ENCODE results near the gene COL7A1.

COL7A1 gene

DNA sequence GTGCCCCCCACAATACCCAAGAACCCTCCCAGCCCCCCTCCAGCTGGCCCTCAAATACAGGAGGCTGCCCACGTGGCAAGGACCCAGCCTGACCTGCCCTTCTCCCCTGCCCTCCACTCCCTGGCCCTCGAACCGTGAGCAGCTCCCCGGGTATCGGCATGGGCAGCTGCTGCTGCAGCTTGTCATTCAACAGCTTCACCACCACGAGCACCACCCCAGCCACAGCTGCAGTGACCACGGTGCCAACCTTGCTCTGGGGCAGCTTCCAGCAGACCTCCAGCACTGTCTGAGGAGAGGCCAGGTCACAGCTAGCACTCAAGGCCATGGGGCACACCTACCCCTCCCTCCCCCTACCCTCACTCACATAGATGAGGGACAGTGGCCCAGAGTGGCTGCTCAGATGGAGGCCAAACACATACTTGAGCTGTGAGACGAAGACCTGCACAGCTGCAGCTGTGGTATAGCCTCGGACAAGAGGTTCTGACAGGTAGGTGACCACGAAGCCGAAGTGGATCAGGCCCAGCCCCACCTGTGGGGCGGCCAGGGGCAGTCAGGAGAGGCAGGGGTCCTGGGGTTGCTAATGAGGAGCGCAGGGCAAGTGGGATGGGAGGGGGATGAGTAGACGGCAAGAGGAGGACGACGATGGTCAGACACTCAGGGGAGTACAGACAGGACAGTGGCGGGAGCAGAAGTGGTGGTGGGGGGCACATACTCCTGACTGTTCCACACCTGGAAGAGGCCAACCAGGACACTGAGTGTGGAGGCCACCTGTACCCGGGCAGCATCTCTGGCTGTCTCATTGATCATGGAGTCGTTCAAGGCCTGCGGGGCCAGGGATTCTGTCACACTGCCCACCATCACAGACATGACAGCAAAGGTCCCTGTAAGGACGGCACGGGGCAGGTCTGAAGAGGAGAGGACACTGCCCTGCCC is 36.7 kb upstream of the COL7A1 start:
- TF ChIP-seq BHLHE40 (IDR thresholded peaks at IDR 0.05; ENCODE audit: borderline replicate concordance) (no peak), FOXA1 (IDR thresholded peaks at IDR 0.05) (no peak), NFRKB (IDR thresholded peaks at IDR 0.05) (no peak), SUZ12 (IDR thresholded peaks at IDR 0.05) (no peak), PKNOX1 (IDR thresholded peaks at IDR 0.05) (no peak), L3MBTL2 (conservative IDR thresholded peaks at IDR 0.05) (no peak), SP1 (IDR thresholded peaks at IDR 0.05) (no peak), ARNT (IDR thresholded peaks at IDR 0.05) (no peak), CTBP1 (IDR thresholded peaks at IDR 0.05; ENCODE audit: borderline replicate concordance) (no peak), FOXM1 (IDR thresholded peaks at IDR 0.05; ENCODE audit: borderline replicate concordance) (no peak), ELF4 (IDR thresholded peaks at IDR 0.05) (no peak), ZNF384 (IDR thresholded peaks at IDR 0.05) (no peak), TARDBP (IDR thresholded peaks at IDR 0.05) (no peak), HDGF (IDR thresholded peaks at IDR 0.05; ENCODE audit: borderline replicate concordance) (no peak), LEF1 (IDR thresholded peaks at IDR 0.05; ENCODE audit: borderline replicate concordance) (no peak), FOXK2 (IDR thresholded peaks at IDR 0.05) (no peak)
- ChIA-PET CTCF (no interaction called here), POLR2A (no interaction called here)
- no peak for DNase-seq (ENCODE audit: extremely low spot score)

- CTCF ChIA-PET, result no interaction called here
- no peak for DNase-seq (ENCODE audit: extremely low spot score)
- TF ChIP-seq ZNF384 (IDR thresholded peaks at IDR 0.05) (no peak), L3MBTL2 (conservative IDR thresholded peaks at IDR 0.05) (no peak), SUZ12 (IDR thresholded peaks at IDR 0.05) (no peak), TARDBP (IDR thresholded peaks at IDR 0.05) (no peak), FOXK2 (IDR thresholded peaks at IDR 0.05) (no peak), NFRKB (IDR thresholded peaks at IDR 0.05) (no peak), LEF1 (IDR thresholded peaks at IDR 0.05; ENCODE audit: borderline replicate concordance) (no peak), ELF4 (IDR thresholded peaks at IDR 0.05) (no peak), PKNOX1 (IDR thresholded peaks at IDR 0.05) (no peak), CTBP1 (IDR thresholded peaks at IDR 0.05; ENCODE audit: borderline replicate concordance) (no peak), SP1 (IDR thresholded peaks at IDR 0.05) (no peak), ARNT (IDR thresholded peaks at IDR 0.05) (no peak)
- POLR2A ChIA-PET, result no interaction called here
Measured at GRCh38 chr3:48630833-48631232, 35.7 kb upstream of the COL7A1 start.

DNA sequence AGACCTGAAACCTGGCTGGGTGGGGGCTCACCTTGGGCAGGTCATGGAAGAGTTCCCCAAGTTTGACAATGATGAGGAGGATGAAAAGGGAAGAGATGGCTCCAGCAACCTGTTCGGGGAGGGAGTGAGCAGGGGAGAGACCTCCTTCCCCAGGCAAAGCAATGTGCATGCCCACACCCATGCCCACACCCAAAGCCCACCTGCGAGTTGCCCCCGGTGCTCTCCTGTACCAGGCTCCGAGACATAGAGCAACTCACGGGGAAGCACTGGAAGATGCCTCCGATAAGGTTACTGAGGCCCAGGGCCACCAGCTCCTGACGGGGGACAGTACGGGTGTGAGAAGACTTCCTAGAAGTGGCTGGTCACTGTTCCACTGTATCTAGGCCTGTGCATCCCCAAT is 35.3 kb upstream of the COL7A1 start:
- TF ChIP-seq SUZ12 (IDR thresholded peaks at IDR 0.05) (no peak), FOXA1 (IDR thresholded peaks at IDR 0.05) (no peak), NFRKB (IDR thresholded peaks at IDR 0.05) (no peak)
- POLR2A ChIA-PET, result interaction anchor here (1.7 kb wide), 1 partner anchor 20 kb away, joined by 4 read pairs; the partner anchor contains the start of gene UQCRC1
- CTCF ChIA-PET, result no interaction called here
- no peak for DNase-seq (ENCODE audit: extremely low spot score)

GRCh38 chr3:48629894-48630293 is 34.8 kb upstream of the COL7A1 start:
- ChIA-PET CTCF (no interaction called here), POLR2A (interaction anchor here (1.7 kb wide), 1 partner anchor 20 kb away, joined by 4 read pairs; the partner anchor contains the start of gene UQCRC1)
- TF ChIP-seq LEF1 (IDR thresholded peaks at IDR 0.05; ENCODE audit: borderline replicate concordance), result no peak
- TF ChIP-seq FOXM1 (IDR thresholded peaks at IDR 0.05; ENCODE audit: borderline replicate concordance), result no peak
- TF ChIP-seq ARNT (IDR thresholded peaks at IDR 0.05), result no peak
- TF ChIP-seq TARDBP (IDR thresholded peaks at IDR 0.05), result no peak
- no peak for TF ChIP-seq FOXK2 (IDR thresholded peaks at IDR 0.05)
- TF ChIP-seq BHLHE40 (IDR thresholded peaks at IDR 0.05; ENCODE audit: borderline replicate concordance), result no peak
- TF ChIP-seq L3MBTL2 (conservative IDR thresholded peaks at IDR 0.05), result no peak
- no peak for TF ChIP-seq ELF4 (IDR thresholded peaks at IDR 0.05)
- TF ChIP-seq CTBP1 (IDR thresholded peaks at IDR 0.05; ENCODE audit: borderline replicate concordance), result no peak
- no peak for TF ChIP-seq HDGF (IDR thresholded peaks at IDR 0.05; ENCODE audit: borderline replicate concordance)
- TF ChIP-seq ZNF384 (IDR thresholded peaks at IDR 0.05), result no peak
- TF ChIP-seq PKNOX1 (IDR thresholded peaks at IDR 0.05), result no peak
- DNase-seq (ENCODE audit: extremely low spot score), result no peak

- no peak for DNase-seq (ENCODE audit: extremely low spot score)
- TF ChIP-seq PKNOX1 (IDR thresholded peaks at IDR 0.05) (no peak), LEF1 (IDR thresholded peaks at IDR 0.05; ENCODE audit: borderline replicate concordance) (no peak), BHLHE40 (IDR thresholded peaks at IDR 0.05; ENCODE audit: borderline replicate concordance) (no peak), CTBP1 (IDR thresholded peaks at IDR 0.05; ENCODE audit: borderline replicate concordance) (no peak), ZNF384 (IDR thresholded peaks at IDR 0.05) (no peak), SUZ12 (IDR thresholded peaks at IDR 0.05) (no peak), ARNT (IDR thresholded peaks at IDR 0.05) (no peak), NFRKB (IDR thresholded peaks at IDR 0.05) (no peak), FOXM1 (IDR thresholded peaks at IDR 0.05; ENCODE audit: borderline replicate concordance) (no peak), FOXK2 (IDR thresholded peaks at IDR 0.05) (no peak), SP1 (IDR thresholded peaks at IDR 0.05) (no peak), HDGF (IDR thresholded peaks at IDR 0.05; ENCODE audit: borderline replicate concordance) (no peak), FOXA1 (IDR thresholded peaks at IDR 0.05) (no peak), L3MBTL2 (conservative IDR thresholded peaks at IDR 0.05) (no peak), ELF4 (IDR thresholded peaks at IDR 0.05) (no peak), TARDBP (IDR thresholded peaks at IDR 0.05) (no peak)
- ChIA-PET CTCF (no interaction called here), POLR2A (interaction anchor here (1.7 kb wide), 1 partner anchor 18 kb away, joined by 4 read pairs; the partner anchor contains the start of gene UQCRC1)
Measured at GRCh38 chr3:48628277-48629017, 33.3 kb upstream of the COL7A1 start.
